ENCODE data around the gene ADCY3. TPM values are rescaled to one million over a fixed set of nuclear protein-coding genes. Genes with fewer than 3 reads are reported as not detected.

ADCY3 gene
- total and polyA plus RNA-seq, 4 donors: 7.6 to 144 (median 80.0) TPM

DNA sequence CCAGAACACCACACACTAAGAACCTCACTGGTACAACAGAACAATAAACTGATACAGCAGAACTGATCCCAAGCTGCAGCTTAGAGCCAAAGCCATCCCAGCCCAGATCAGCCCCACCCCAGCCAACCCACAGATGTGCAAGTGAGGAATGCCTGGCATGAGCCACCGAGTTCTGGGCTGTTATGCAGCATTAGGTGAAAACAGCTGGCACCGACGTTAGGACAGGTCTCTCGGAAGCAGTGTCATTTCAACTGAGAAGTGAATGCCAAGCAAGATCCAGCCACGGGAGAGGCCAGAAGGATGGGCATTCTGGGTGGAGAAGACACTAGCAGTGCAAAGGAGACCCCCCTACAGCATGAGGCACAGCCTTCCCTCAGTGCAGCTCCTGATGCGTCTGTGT, 38.9 kb downstream of the ADCY3 start:
- no peak for ATAC-seq (ENCODE audit: low FRiP score)
- H3K27ac ChIP-seq (ENCODE audit: low read depth in 1 of 2, low read length in 2 of 2): no peak overlapping the region
- no peaks in the 10 kb centered on the region for H3K9me3 ChIP-seq (ENCODE audit: control insufficient read depth, low read length)
- no peak overlapping the region for H3K4me3 ChIP-seq (ENCODE audit: low read length in 2 of 2)
- no peaks in the 10 kb centered on the region for H3K4me1 ChIP-seq (ENCODE audit: control insufficient read depth in 1 of 2, insufficient read depth in 2 of 2, low read length in 2 of 2)
- H3K27me3 ChIP-seq (ENCODE audit: control insufficient read depth in 1 of 2, insufficient read depth in 2 of 2, low read length in 1 of 2): no peaks in the 10 kb centered on the region
- intact Hi-C loops (cut with DNase I): no loop called here
- 79 to 82% methylated on average over 6 of the region's 6 CpGs for whole genome bisulfite sequencing, 2 donors
- H3K36me3 ChIP-seq (ENCODE audit: control insufficient read depth in 1 of 2, insufficient read depth in 2 of 2, low read length in 1 of 2): no peaks in the 10 kb centered on the region
- DNase-seq: no peak

DNA sequence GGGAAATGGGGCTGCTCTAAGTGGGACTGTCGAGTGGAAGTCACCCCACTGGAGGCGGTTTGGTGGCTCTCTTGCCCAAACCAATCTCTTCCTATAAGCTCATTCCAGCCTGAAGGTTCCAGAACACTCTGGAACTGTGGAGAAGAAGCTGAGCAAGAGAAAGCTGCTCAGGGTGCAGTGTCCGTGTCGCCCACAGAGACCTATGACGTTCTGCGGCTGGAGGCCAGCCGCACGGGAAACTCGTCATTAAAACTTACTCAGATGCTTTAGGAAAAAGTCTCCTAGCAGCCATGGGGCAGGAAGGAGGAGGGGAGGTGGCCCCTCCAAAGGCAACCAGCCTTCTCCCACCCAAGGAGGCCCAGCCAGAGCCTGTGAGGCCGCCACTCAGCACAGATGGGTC, 41.7 kb downstream of the ADCY3 start:
- H3K4me1 ChIP-seq (ENCODE audit: control insufficient read depth in 1 of 2, insufficient read depth in 2 of 2, low read length in 2 of 2): no peaks in the 10 kb centered on the region
- no peaks in the 10 kb centered on the region for H3K9me3 ChIP-seq (ENCODE audit: control insufficient read depth, low read length)
- H3K4me3 ChIP-seq (ENCODE audit: low read length in 2 of 2): no peak overlapping the region
- H3K27me3 ChIP-seq (ENCODE audit: control insufficient read depth in 1 of 2, insufficient read depth in 2 of 2, low read length in 1 of 2): no peaks in the 10 kb centered on the region
- H3K27ac ChIP-seq (ENCODE audit: low read depth in 1 of 2, low read length in 2 of 2): no peak overlapping the region
- intact Hi-C loops (cut with DNase I): no loop called here
- H3K36me3 ChIP-seq (ENCODE audit: control insufficient read depth in 1 of 2, insufficient read depth in 2 of 2, low read length in 1 of 2): no peaks in the 10 kb centered on the region
- WGBS, 2 donors: 93 to 95% methylated on average over 10 of the region's 10 CpGs
- ATAC-seq (ENCODE audit: low FRiP score): no peak
- no peak for DNase-seq

DNA sequence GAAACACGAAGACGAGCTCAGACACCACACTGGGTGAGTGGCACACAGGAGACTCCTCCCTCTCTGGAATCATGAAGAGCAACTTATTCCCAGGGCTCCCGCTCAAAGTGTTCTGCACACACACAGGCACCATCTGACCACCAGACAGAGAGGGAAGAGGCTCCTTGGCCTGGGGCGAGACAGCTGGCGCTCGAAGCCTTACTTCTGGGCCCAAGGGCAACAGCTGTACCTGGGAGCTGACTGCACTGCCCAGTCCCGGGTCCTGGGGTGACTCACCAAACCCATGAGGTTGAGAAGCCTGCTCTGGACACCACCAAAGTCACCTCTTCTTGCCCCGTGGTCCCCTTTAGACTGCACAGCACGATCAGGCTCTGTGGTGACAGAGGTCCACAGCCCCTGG, 42.4 kb downstream of the ADCY3 start:
- 89 to 92% methylated on average over 9 of the region's 9 CpGs for WGBS, 2 donors
- ATAC-seq (ENCODE audit: low FRiP score): no peak
- H3K27ac ChIP-seq (ENCODE audit: low read depth in 1 of 2, low read length in 2 of 2): no peak overlapping the region

DNA sequence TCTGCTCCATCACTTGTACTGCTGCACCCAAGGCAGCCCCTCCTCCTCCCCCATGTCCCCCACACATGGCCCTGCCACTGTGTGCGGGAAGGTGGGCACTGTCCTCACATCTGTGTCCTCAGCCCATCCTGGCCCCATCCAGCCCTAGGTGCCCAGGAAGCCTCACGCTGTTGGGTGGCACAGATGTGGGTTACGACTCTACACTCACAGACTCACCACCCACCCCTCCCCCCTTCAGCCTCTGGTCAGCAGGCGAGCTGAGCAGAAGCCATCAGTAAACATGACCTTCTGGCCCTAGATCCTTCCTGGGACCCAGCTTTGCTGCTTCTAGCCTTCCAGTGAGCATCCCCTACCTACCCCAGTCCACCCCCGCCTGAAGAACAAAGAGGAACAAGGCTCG, 43.0 kb downstream of the ADCY3 start:
- DNase-seq (no peak), ATAC-seq (ENCODE audit: low FRiP score) (no peak)
- 97 to 99% methylated on average over 6 of the region's 6 CpGs for WGBS, 2 donors
- no peaks in the 10 kb centered on the region for H3K4me1 ChIP-seq (ENCODE audit: control insufficient read depth in 1 of 2, insufficient read depth in 2 of 2, low read length in 2 of 2)
- intact Hi-C loops (cut with DNase I): no loop called here
- no peaks in the 10 kb centered on the region for H3K27me3 ChIP-seq (ENCODE audit: control insufficient read depth in 1 of 2, insufficient read depth in 2 of 2, low read length in 1 of 2)
- no peaks in the 10 kb centered on the region for H3K9me3 ChIP-seq (ENCODE audit: control insufficient read depth, low read length)
- H3K4me3 ChIP-seq (ENCODE audit: low read length in 2 of 2): no peak overlapping the region
- no peak overlapping the region for H3K27ac ChIP-seq (ENCODE audit: low read depth in 1 of 2, low read length in 2 of 2)
- no peaks in the 10 kb centered on the region for H3K36me3 ChIP-seq (ENCODE audit: control insufficient read depth in 1 of 2, insufficient read depth in 2 of 2, low read length in 1 of 2)

More for the DNA sequence above, 42.4 kb downstream of the ADCY3 start:
- no peak overlapping the region for H3K4me3 ChIP-seq (ENCODE audit: low read length in 2 of 2)
- no peaks in the 10 kb centered on the region for H3K36me3 ChIP-seq (ENCODE audit: control insufficient read depth in 1 of 2, insufficient read depth in 2 of 2, low read length in 1 of 2)
- H3K9me3 ChIP-seq (ENCODE audit: control insufficient read depth, low read length): no peaks in the 10 kb centered on the region
- no peaks in the 10 kb centered on the region for H3K27me3 ChIP-seq (ENCODE audit: control insufficient read depth in 1 of 2, insufficient read depth in 2 of 2, low read length in 1 of 2)
- no peaks in the 10 kb centered on the region for H3K4me1 ChIP-seq (ENCODE audit: control insufficient read depth in 1 of 2, insufficient read depth in 2 of 2, low read length in 2 of 2)
- no peak for DNase-seq
- intact Hi-C loops (cut with DNase I): no loop called here

DNA sequence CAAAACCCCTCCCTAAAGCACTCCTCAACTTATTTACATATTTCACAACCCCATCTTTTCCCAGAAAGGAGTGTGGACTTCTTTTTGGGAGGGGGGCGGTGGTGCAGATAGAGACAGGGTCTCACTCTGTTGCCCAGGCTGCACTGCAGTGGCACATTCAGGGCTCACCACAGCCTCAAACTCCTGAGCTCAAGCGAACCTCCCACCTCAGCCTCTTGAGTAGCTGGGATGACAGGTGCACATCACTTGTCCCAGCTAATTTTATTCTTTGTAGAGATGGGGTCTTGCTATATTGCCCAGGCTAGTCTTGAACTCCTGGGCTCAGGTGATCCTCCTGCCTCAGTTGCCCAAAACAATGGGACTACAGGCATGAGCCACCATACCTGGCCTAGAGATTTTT, 44.1 kb downstream of the ADCY3 start:
- Histone ChIP-seq H3K4me1 (ENCODE audit: control insufficient read depth in 1 of 2, insufficient read depth in 2 of 2, low read length in 2 of 2) (no peaks in the 10 kb centered on the region), H3K4me3 (ENCODE audit: low read length in 2 of 2) (no peak overlapping the region), H3K27me3 (ENCODE audit: control insufficient read depth in 1 of 2, insufficient read depth in 2 of 2, low read length in 1 of 2) (no peaks in the 10 kb centered on the region), H3K27ac (ENCODE audit: low read depth in 1 of 2, low read length in 2 of 2) (no peak overlapping the region), H3K36me3 (ENCODE audit: control insufficient read depth in 1 of 2, insufficient read depth in 2 of 2, low read length in 1 of 2) (peaks cover 0 to 2% of the 10 kb centered on the region in 2 donors), H3K9me3 (ENCODE audit: control insufficient read depth, low read length) (no peaks in the 10 kb centered on the region)
- DNase-seq (no peak), ATAC-seq (ENCODE audit: low FRiP score) (no peak)
- intact Hi-C loops (cut with DNase I): no loop called here
- 97 to 100% methylated on average over 2 of the region's 2 CpGs for whole genome bisulfite sequencing, 2 donors

DNA sequence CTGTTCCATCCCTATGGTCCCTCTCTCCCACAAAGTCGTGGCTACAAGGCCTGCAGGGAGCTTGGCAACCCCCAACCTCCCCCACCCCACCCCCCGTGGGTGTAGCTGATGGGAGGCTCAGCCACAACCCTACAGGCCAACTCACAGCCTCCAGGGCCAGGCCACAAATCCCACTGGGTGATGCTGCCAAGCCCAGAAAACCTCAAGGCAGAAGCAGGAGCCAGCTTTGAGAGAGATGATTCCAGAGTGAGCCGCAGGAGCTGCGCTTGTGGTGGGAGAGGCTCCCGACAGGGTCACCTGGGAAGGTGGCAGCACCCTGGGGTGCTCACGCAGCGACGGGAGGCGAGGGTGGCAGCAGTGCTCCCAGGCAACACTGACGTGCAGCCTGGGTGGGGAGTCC, 44.8 kb downstream of the ADCY3 start:
- no peaks in the 10 kb centered on the region for H3K9me3 ChIP-seq (ENCODE audit: control insufficient read depth, low read length)
- no peak overlapping the region for H3K27ac ChIP-seq (ENCODE audit: low read depth in 1 of 2, low read length in 2 of 2)
- no peaks in the 10 kb centered on the region for H3K27me3 ChIP-seq (ENCODE audit: control insufficient read depth in 1 of 2, insufficient read depth in 2 of 2, low read length in 1 of 2)
- no peak overlapping the region for H3K4me3 ChIP-seq (ENCODE audit: low read length in 2 of 2)
- no peaks in the 10 kb centered on the region for H3K4me1 ChIP-seq (ENCODE audit: control insufficient read depth in 1 of 2, insufficient read depth in 2 of 2, low read length in 2 of 2)
- WGBS, 2 donors: 92 to 93% methylated on average over 10 of the region's 10 CpGs
- H3K36me3 ChIP-seq (ENCODE audit: control insufficient read depth in 1 of 2, insufficient read depth in 2 of 2, low read length in 1 of 2): peaks cover 0 to 2% of the 10 kb centered on the region in 2 donors
- intact Hi-C loops (cut with DNase I): no loop called here
- DNase-seq: no peak
- ATAC-seq (ENCODE audit: low FRiP score): no peak

DNA sequence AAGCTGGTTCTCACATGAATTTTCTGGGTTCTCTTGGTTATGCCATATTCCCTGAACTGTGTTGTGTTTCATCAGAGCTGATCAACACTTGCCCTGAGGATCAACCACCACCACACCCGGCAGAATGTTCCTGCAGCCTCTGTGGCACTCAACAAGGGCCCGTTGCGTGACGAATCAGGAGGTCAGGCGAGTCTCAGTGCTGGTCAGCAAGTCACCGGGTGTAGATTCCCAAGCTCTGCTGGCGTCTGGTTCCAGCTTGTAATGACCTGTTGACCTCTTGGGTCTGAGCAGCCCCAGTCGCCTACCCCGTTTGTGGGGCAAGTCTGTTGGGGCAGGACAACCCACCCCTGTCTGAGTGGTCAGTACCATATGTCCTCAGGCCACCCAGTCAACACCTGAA, 46.0 kb downstream of the ADCY3 start:
- peak in 1 of 2 donors; percentile 89 for DNase-seq
- intact Hi-C loops (cut with DNase I): no loop called here
- H3K4me3 ChIP-seq (ENCODE audit: low read length in 2 of 2): no peak overlapping the region
- peaks cover 0 to 2% of the 10 kb centered on the region in 2 donors for H3K36me3 ChIP-seq (ENCODE audit: control insufficient read depth in 1 of 2, insufficient read depth in 2 of 2, low read length in 1 of 2)
- no peaks in the 10 kb centered on the region for H3K4me1 ChIP-seq (ENCODE audit: control insufficient read depth in 1 of 2, insufficient read depth in 2 of 2, low read length in 2 of 2)
- H3K27ac ChIP-seq (ENCODE audit: low read depth in 1 of 2, low read length in 2 of 2): no peak overlapping the region
- WGBS, 2 donors: 92 to 94% methylated on average over 9 of the region's 9 CpGs
- peak; percentile 59 for ATAC-seq (ENCODE audit: low FRiP score)
- no peaks in the 10 kb centered on the region for H3K9me3 ChIP-seq (ENCODE audit: control insufficient read depth, low read length)
- H3K27me3 ChIP-seq (ENCODE audit: control insufficient read depth in 1 of 2, insufficient read depth in 2 of 2, low read length in 1 of 2): no peaks in the 10 kb centered on the region

DNA sequence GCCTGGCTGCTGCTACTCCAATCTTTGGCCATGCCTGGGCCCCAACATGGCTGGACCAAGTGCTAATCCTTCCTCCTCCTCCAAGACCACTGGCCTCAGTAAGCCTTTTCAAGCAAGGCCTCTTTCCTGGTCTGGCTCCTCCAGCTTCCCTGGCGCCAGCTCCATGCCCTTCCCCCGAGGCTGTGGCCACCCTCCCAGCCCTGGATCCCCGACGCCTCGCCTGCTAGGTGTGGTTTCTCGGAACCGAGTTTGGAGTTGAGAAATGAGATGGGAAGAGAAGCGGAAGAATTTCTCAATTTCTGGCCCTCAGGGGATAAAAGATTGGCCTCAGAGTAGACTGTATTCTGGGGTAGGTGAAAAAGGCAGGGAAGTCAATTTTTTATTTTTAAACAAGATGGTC, 46.4 kb downstream of the ADCY3 start:
- H3K27me3 ChIP-seq (ENCODE audit: control insufficient read depth in 1 of 2, insufficient read depth in 2 of 2, low read length in 1 of 2): no peaks in the 10 kb centered on the region
- H3K27ac ChIP-seq (ENCODE audit: low read depth in 1 of 2, low read length in 2 of 2): no peak overlapping the region
- no peaks in the 10 kb centered on the region for H3K4me1 ChIP-seq (ENCODE audit: control insufficient read depth in 1 of 2, insufficient read depth in 2 of 2, low read length in 2 of 2)
- WGBS, 2 donors: 95 to 96% methylated on average over 8 of the region's 8 CpGs
- intact Hi-C loops (cut with DNase I): no loop called here
- H3K9me3 ChIP-seq (ENCODE audit: control insufficient read depth, low read length): no peaks in the 10 kb centered on the region
- ATAC-seq (ENCODE audit: low FRiP score) (peak; percentile 65), DNase-seq (no peak)
- peaks cover 0 to 2% of the 10 kb centered on the region in 2 donors for H3K36me3 ChIP-seq (ENCODE audit: control insufficient read depth in 1 of 2, insufficient read depth in 2 of 2, low read length in 1 of 2)
- no peak overlapping the region for H3K4me3 ChIP-seq (ENCODE audit: low read length in 2 of 2)

DNA sequence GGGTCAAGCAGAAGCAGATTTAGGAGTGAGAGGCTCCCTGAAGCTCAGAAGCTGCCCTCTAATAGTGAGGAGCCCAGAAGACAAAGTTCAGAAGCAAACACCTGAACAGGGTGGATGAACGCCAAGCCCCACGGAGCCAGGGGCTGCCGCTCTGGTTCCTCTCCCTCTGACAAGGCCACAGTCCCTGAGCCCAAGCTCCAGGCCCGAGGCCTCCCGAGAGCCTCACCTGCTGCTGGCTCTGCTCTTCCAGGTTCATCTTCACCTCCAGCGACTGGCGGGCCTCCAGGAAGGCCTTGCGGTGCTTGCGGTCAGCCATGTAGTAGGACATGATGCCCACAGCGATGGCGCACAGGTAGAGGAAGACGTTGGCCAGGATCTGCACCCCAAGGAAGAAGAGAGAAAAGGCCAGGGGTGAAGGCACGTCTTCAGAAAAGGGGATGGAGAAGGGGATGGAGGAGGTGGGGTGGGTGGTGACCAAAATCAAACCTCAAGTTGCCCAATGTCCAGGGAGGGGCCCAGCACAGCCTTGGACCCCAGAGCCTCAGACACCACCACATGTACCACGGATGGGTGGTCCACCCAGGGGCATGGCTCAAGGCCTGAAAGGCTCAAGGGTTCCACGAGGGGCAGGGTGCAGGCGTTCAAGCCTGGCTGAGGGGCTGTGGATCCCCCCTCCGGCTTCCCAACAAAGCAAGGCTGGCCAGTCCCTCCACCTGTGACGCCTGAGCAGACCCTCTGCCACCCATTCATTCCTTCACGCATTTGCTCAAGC, 47.5 kb downstream of the ADCY3 start:
- Histone ChIP-seq H3K36me3 (ENCODE audit: control insufficient read depth in 1 of 2, insufficient read depth in 2 of 2, low read length in 1 of 2) (peaks cover 0 to 2% of the 10 kb centered on the region in 2 donors), H3K27ac (ENCODE audit: low read depth in 1 of 2, low read length in 2 of 2) (no peak overlapping the region), H3K9me3 (ENCODE audit: control insufficient read depth, low read length) (no peaks in the 10 kb centered on the region), H3K4me3 (ENCODE audit: low read length in 2 of 2) (no peak overlapping the region), H3K27me3 (ENCODE audit: control insufficient read depth in 1 of 2, insufficient read depth in 2 of 2, low read length in 1 of 2) (no peaks in the 10 kb centered on the region), H3K4me1 (ENCODE audit: control insufficient read depth in 1 of 2, insufficient read depth in 2 of 2, low read length in 2 of 2) (no peaks in the 10 kb centered on the region)
- ATAC-seq (ENCODE audit: low FRiP score) (no peak), DNase-seq (no peak)
- intact Hi-C loops (cut with DNase I): no loop called here
- 95% methylated on average over 19 of the region's 19 CpGs for WGBS, 2 donors

Data from aorta (tissue), 5 donors.